CD4-positive, alpha-beta T cell (primary cell): ENCODE measurements around the gene HOTAIR. TPM values are rescaled to one million over a fixed set of nuclear protein-coding genes. Genes with fewer than 3 reads are reported as not detected.

Experiments
- ATAC-seq: fragments of 200-7000 bp; cut with Tn5 transposase; one replicate; pipeline ENCODE4 v1.10.0; 2022; ENCODE audit warnings: mild to moderate bottlenecking; ENCODE audit not compliant: poor library complexity
- CTCF ChIA-PET: fragments of 350-600 bp; sonication (Branson Sonifier 250); formaldehyde crosslinking; loops from one replicate; lab custom pipeline; 2021; ENCODE audit warnings: antibody characterized with exemption, inconsistent platforms; lab: Charles Lee
- POLR2A ChIA-PET: fragments of 350-600 bp; sonication (Branson Sonifier 250); formaldehyde crosslinking; loops from one replicate; lab custom pipeline; 2021; ENCODE audit warnings: antibody characterized with exemption, inconsistent platforms; lab: Charles Lee
- DNase-seq, 14 experiments: peaks; one replicate each; pipeline ENCODE4 v3.0.0-alpha.2; 2013 to 2020; ENCODE audit warnings: mixed read lengths in 2 of 14
- H3K27ac ChIP-seq, 2 donors: one replicate each; pipeline versions ENCODE4 v1.5.1 to v1.7.0; 2013; ENCODE audit warnings: low read length in 2 of 2, low read depth in 1 of 2, mild to moderate bottlenecking in 1 of 2
- H3K27me3 ChIP-seq, 2 experiments: 1 replicate in 1 of 2; 2 replicates in 1 of 2; pipeline versions ENCODE4 v1.6.1 to v1.7.0; 2013; ENCODE audit warnings: low read length in 2 of 2, control low read depth in 1 of 2, mild to moderate bottlenecking in 1 of 2, moderate library complexity in 1 of 2; ENCODE audit not compliant: insufficient read depth in 2 of 2, control insufficient read depth in 1 of 2
- H3K36me3 ChIP-seq: one replicate; pipeline ENCODE4 v1.6.1; 2013; ENCODE audit warnings: low read length, control low read depth; ENCODE audit not compliant: insufficient read depth
- H3K4me1 ChIP-seq: one replicate; pipeline ENCODE4 v1.6.1; 2013; ENCODE audit warnings: low read length, control low read depth; ENCODE audit not compliant: insufficient read depth
- H3K4me3 ChIP-seq: one replicate; pipeline ENCODE4 v1.5.1; 2013; ENCODE audit warnings: mild to moderate bottlenecking, low read length, moderate library complexity
- H3K9me3 ChIP-seq, 2 experiments: 1 replicate in 1 of 2; 2 replicates in 1 of 2; pipeline versions ENCODE4 v1.6.1 to v1.7.0; 2013; ENCODE audit warnings: low read length in 2 of 2, mild to moderate bottlenecking in 2 of 2, control low read depth in 1 of 2, moderate library complexity in 1 of 2; ENCODE audit not compliant: control insufficient read depth in 1 of 2, insufficient read depth in 1 of 2
- H3K27ac Mint-ChIP-seq: one replicate; pipeline ENCODE4 v1.8.0; 2020; ENCODE audit warnings: mixed read lengths
- H3K27me3 Mint-ChIP-seq: one replicate; pipeline ENCODE4 v1.8.0; 2021; ENCODE audit warnings: mixed read lengths
- H3K36me3 Mint-ChIP-seq: one replicate; pipeline ENCODE4 v1.8.0; 2021; ENCODE audit warnings: low read depth, mixed read lengths
- H3K4me1 Mint-ChIP-seq: one replicate; pipeline ENCODE4 v1.8.0; 2021; ENCODE audit warnings: low read depth, mixed read lengths
- H3K4me3 Mint-ChIP-seq: one replicate; pipeline ENCODE4 v1.8.0; 2020; ENCODE audit warnings: mild to moderate bottlenecking, mixed read lengths
- H3K9me3 Mint-ChIP-seq: one replicate; pipeline ENCODE4 v1.8.0; 2020; ENCODE audit warnings: mixed read lengths
- CTCF ChIP-seq: fragments of 200-600 bp; IDR thresholded peaks from one replicate; pipeline ENCODE4 v1.8.0; 2022; ENCODE audit warnings: antibody characterized with exemption, mild to moderate bottlenecking
- intact Hi-C, 2 experiments: fragments of 100-400 bp; cut with DNase I in 1 of 2; cut with micrococcal nuclease in 1 of 2; formaldehyde crosslinking; loops; one replicate each; pipeline versions ENCODE4 v1.15.1 to v1.9.0; 2023 to 2025; cut with DNase I, micrococcal nuclease
- total RNA-seq, 174 experiments: library from RNA in 2 of 174; stranded (reverse) in 2 of 174; gene quantifications; one replicate each; pipeline ENCODE4 v1.2.3 and lab custom pipeline; 2021 to 2026

Gene HOTAIR
- total RNA-seq, 2 experiments from 2014 or later: not detected

GRCh38 chr12:53995378-53996239 lies 20.9 kb upstream of the HOTAIR start:
- H3K36me3 Mint-ChIP-seq: no peaks in the 10 kb centered on the region
- H3K36me3 ChIP-seq: no peaks in the 10 kb centered on the region
- H3K4me1 ChIP-seq: peaks cover 60% of the 10 kb centered on the region
- TF ChIP-seq CTCF: no peak
- H3K9me3 ChIP-seq: peaks cover 0 to 81% of the 10 kb centered on the region in 2 experiments
- peak in 3 of 14 experiments; percentile 36 to 54 (median 48) for DNase-seq
- peaks cover 100% of the 10 kb centered on the region for H3K27me3 Mint-ChIP-seq
- peak; percentile 50 for ATAC-seq
- POLR2A ChIA-PET: interaction anchor here (1.3 kb wide), 1 partner anchor 9 kb away, joined by 3 read pairs; no protein-coding TSS in a partner anchor
- peak overlapping the region; percentile 58 for H3K4me3 ChIP-seq
- peaks cover 97 to 99% of the 10 kb centered on the region in 2 experiments for H3K27me3 ChIP-seq
- no peak overlapping the region for H3K27ac ChIP-seq
- H3K4me1 Mint-ChIP-seq: peaks cover 61% of the 10 kb centered on the region
- H3K4me3 Mint-ChIP-seq: peak overlapping the region; percentile 88
- no peaks in the 10 kb centered on the region for H3K9me3 Mint-ChIP-seq
- CTCF ChIA-PET: interaction anchor here (0.9 to 1.0 kb wide), 3 partner anchors 10 to 219 kb away, joined by 3 to 4 read pairs (median 3); no protein-coding TSS in a partner anchor
- H3K27ac Mint-ChIP-seq: no peak overlapping the region
- intact Hi-C loops: loop anchor here in 1 of 2 experiments (5.0 kb wide), 1 partner anchor 33 kb away; no protein-coding TSS in a partner anchor

GRCh38 chr12:53995002-53995377 lies 20.2 kb upstream of the HOTAIR start:
- peaks cover 56% of the 10 kb centered on the region for H3K4me1 ChIP-seq
- H3K27me3 ChIP-seq: peaks cover 98 to 99% of the 10 kb centered on the region in 2 experiments
- CTCF ChIA-PET: interaction anchor here (0.9 to 1.0 kb wide), 2 partner anchors 11 to 206 kb away, joined by 3 to 4 read pairs; no protein-coding TSS in a partner anchor
- DNase-seq (peak in 3 of 14 experiments; percentile 42 to 60 (median 44)), ATAC-seq (no peak)
- no peaks in the 10 kb centered on the region for H3K36me3 ChIP-seq
- Mint-ChIP-seq H3K27ac (no peak overlapping the region), H3K27me3 (peaks cover 100% of the 10 kb centered on the region), H3K36me3 (no peaks in the 10 kb centered on the region), H3K4me3 (peak overlapping the region; percentile 88), H3K4me1 (peaks cover 64% of the 10 kb centered on the region), H3K9me3 (no peaks in the 10 kb centered on the region)
- no peak overlapping the region for H3K27ac ChIP-seq
- POLR2A ChIA-PET: interaction anchor here (1.3 kb wide), 1 partner anchor 9 kb away, joined by 3 read pairs; no protein-coding TSS in a partner anchor
- H3K9me3 ChIP-seq: peaks cover 0 to 79% of the 10 kb centered on the region in 2 experiments
- TF ChIP-seq CTCF: no peak
- intact Hi-C loops: loop anchor here in 1 of 2 experiments (5.0 kb wide), 1 partner anchor 33 kb away; no protein-coding TSS in a partner anchor
- peak overlapping the region; percentile 58 for H3K4me3 ChIP-seq

- no peak for DNase-seq
- Mint-ChIP-seq H3K36me3 (no peaks in the 10 kb centered on the region), H3K27ac (no peak overlapping the region), H3K4me1 (peaks cover 64% of the 10 kb centered on the region), H3K27me3 (peaks cover 100% of the 10 kb centered on the region), H3K4me3 (peak overlapping the region; percentile 88), H3K9me3 (no peaks in the 10 kb centered on the region)
- Histone ChIP-seq H3K4me3 (no peak overlapping the region), H3K27me3 (peaks cover 98 to 99% of the 10 kb centered on the region in 2 experiments), H3K36me3 (no peaks in the 10 kb centered on the region), H3K9me3 (peaks cover 0 to 73% of the 10 kb centered on the region in 2 experiments), H3K4me1 (peaks cover 54% of the 10 kb centered on the region), H3K27ac (no peak overlapping the region)
- no peak for ATAC-seq
- ChIA-PET CTCF (no interaction called here), POLR2A (no interaction called here)
- intact Hi-C loops: loop anchor here in 1 of 2 experiments (5.0 kb wide), 1 partner anchor 32 kb away; no protein-coding TSS in a partner anchor
- no peak for TF ChIP-seq CTCF
Measured at GRCh38 chr12:53994264-53995001, 19.7 kb upstream of the HOTAIR start.
